ENCODE results near the gene EVX1.

The EVX1 gene

GRCh38 chr7:27235387-27236311 is 7.0 kb upstream of the EVX1 start:
- peak; percentile 63 for DNase-seq

- DNase-seq, result no peak
These were observed 4.8 kb upstream of the EVX1 start for GRCh38 chr7:27237735-27238334.

GRCh38 chr7:27238979-27239386 is 3.6 kb upstream of the EVX1 start:
- no peak for DNase-seq

- DNase-seq, result no peak
These were observed 3.1 kb upstream of the EVX1 start for GRCh38 chr7:27239387-27240014.

- DNase-seq, result no peak
These were observed 2.4 kb upstream of the EVX1 start for GRCh38 chr7:27240015-27240731.

- DNase-seq, result no peak
These were observed 1.2 kb upstream of the EVX1 start for GRCh38 chr7:27241189-27242056.

- DNase-seq, result no peak
These were observed 448 bp upstream of the EVX1 start for GRCh38 chr7:27242154-27242553.

- no peak for DNase-seq
These were observed 950 bp downstream of the EVX1 start for GRCh38 chr7:27243340-27244163.

- no peak for DNase-seq
These were observed 2.0 kb downstream of the EVX1 start for GRCh38 chr7:27244488-27245123.

GRCh38 chr7:27245124-27245797 is 2.7 kb downstream of the EVX1 start:
- no peak for DNase-seq

GRCh38 chr7:27245798-27246691 is 3.4 kb downstream of the EVX1 start:
- DNase-seq, result no peak

- DNase-seq, result no peak
These were observed 4.4 kb downstream of the EVX1 start for GRCh38 chr7:27247000-27247399.

GRCh38 chr7:27247452-27248426 is 5.1 kb downstream of the EVX1 start:
- DNase-seq, result no peak

- no peak for DNase-seq
These were observed 5.8 kb downstream of the EVX1 start for GRCh38 chr7:27248427-27248806.

- DNase-seq, result no peak
These were observed 6.5 kb downstream of the EVX1 start for GRCh38 chr7:27248911-27249723.

GRCh38 chr7:27249724-27250556 is 7.3 kb downstream of the EVX1 start:
- no peak for DNase-seq
